HepG2 (cell line): Measurements from ENCODE around the gene TTC31. TPM values are rescaled to one million over a fixed set of nuclear protein-coding genes. Genes with fewer than 3 reads are reported as not detected.

Experiments
- HNRNPLL ChIP-seq: fragments of 200-400 bp; formaldehyde crosslinking; IDR thresholded peaks from 2 replicates; pipeline ENCODE4 v1.6.1; 2017; ENCODE audit warnings: mild to moderate bottlenecking, low read depth, low read length; ENCODE audit not compliant: poor library complexity, severe bottlenecking
- IRX3 ChIP-seq: sonication (generic); formaldehyde crosslinking; IDR thresholded peaks from 2 replicates; pipeline ENCODE4 v1.8.1; 2023; ENCODE audit warnings: mild to moderate bottlenecking, low read depth, missing genetic modification reagents, borderline replicate concordance
- KLF11 ChIP-seq: IDR thresholded peaks from 2 replicates; pipeline ENCODE4 v1.6.1; 2016; ENCODE audit warnings: missing compliant biosample characterization
- RARA ChIP-seq: IDR thresholded peaks from 2 replicates; pipeline ENCODE4 v1.6.1; 2016; ENCODE audit warnings: missing genetic modification reagents, missing compliant biosample characterization
- SATB2 ChIP-seq: sonication (generic); formaldehyde crosslinking; IDR thresholded peaks from 2 replicates; pipeline ENCODE4 v1.5.0; 2020; ENCODE audit warnings: missing genetic modification reagents
- SMAD1 ChIP-seq: sonication (generic); formaldehyde crosslinking; IDR thresholded peaks from 2 replicates; pipeline ENCODE4 v1.4.0; 2020; ENCODE audit warnings: missing genetic modification reagents, low read depth, mild to moderate bottlenecking, borderline replicate concordance
- TBP ChIP-seq: sonication (generic); formaldehyde crosslinking; IDR thresholded peaks from 2 replicates; pipeline ENCODE4 v1.5.0; 2020; ENCODE audit warnings: missing genetic modification reagents
- TCF12 ChIP-seq, 2 experiments: fragments of 450-650 bp in 1 of 2; sonication (generic) in 1 of 2; formaldehyde crosslinking in 1 of 2; IDR thresholded peaks; 2 replicates each; pipeline versions ENCODE4 v1.6.1 to v1.8.0; 2017 to 2022; ENCODE audit warnings: antibody characterized with exemption in 1 of 2, mild to moderate bottlenecking in 1 of 2, missing genetic modification reagents in 1 of 2, moderate library complexity in 1 of 2
- TOPORS ChIP-seq: sonication (generic); formaldehyde crosslinking; IDR thresholded peaks from 2 replicates; pipeline ENCODE4 v1.8.0; 2023; ENCODE audit warnings: mild to moderate bottlenecking, missing genetic modification reagents
- ZNF205 ChIP-seq: IDR thresholded peaks from 2 replicates; pipeline ENCODE4 v1.6.1; 2018; ENCODE audit warnings: missing biosample characterization, missing genetic modification reagents
- ZNF781 ChIP-seq: sonication (generic); formaldehyde crosslinking; IDR thresholded peaks from 2 replicates; pipeline ENCODE4 v1.5.1; 2020; ENCODE audit warnings: borderline replicate concordance, mild to moderate bottlenecking, missing genetic modification reagents; ENCODE audit errors: not compliant biosample characterization
- polyA plus RNA-seq, 8 experiments: library from polyadenylated mRNA; depleted of rRNA in 3 of 8; stranded (reverse) in 7 of 8; unstranded in 1 of 8; fragments of >200 nt; fragmentation: Illumina TruSeq in 4 of 8; extraction: Trizol in 4 of 8; gene quantifications; 2 replicates each; pipeline versions ENCODE4 v1.2.1 to v1.2.3, GENCODE V29; 2011 to 2016; ENCODE audit warnings: low read depth in 4 of 8, missing spikeins in 1 of 8, mixed read lengths in 1 of 8; ENCODE audit not compliant: insufficient read depth in 1 of 8
- total RNA-seq, 5 experiments: library from RNA; depleted of rRNA; stranded (reverse); fragments of >200 nt; fragmentation: Illumina TruSeq; extraction: Trizol; gene quantifications; 2 replicates each; pipeline ENCODE4 v1.2.3, GENCODE V29; 2016; ENCODE audit warnings: low read depth in 1 of 5
- TF ChIP-seq, protein P1 (sequence below): sonication (generic); formaldehyde crosslinking; IDR thresholded peaks from 2 replicates; pipeline ENCODE4 v1.4.0; 2020; ENCODE audit warnings: mild to moderate bottlenecking, missing genetic modification reagents
- TF ChIP-seq, protein P2 (sequence below): sonication (generic); formaldehyde crosslinking; conservative IDR thresholded peaks from 2 replicates; pipeline ENCODE4 v1.8.1; 2023; ENCODE audit warnings: missing genetic modification reagents
- TF ChIP-seq, protein P3 (sequence below): sonication (generic); formaldehyde crosslinking; IDR thresholded peaks from 2 replicates; pipeline ENCODE4 v1.4.0; 2020; ENCODE audit warnings: mild to moderate bottlenecking, missing genetic modification reagents
- TF ChIP-seq, protein P4 (sequence below): IDR thresholded peaks from 2 replicates; pipeline ENCODE4 v1.6.1; 2016; ENCODE audit warnings: low read depth, missing genetic modification reagents, missing compliant biosample characterization

The TTC31 gene
- total and polyA plus RNA-seq, 2 of the 13 experiments (the other 11 are each of a cell fraction or from before 2014, with no cell fraction given), result 28.3 to 39.5 TPM

DNA sequence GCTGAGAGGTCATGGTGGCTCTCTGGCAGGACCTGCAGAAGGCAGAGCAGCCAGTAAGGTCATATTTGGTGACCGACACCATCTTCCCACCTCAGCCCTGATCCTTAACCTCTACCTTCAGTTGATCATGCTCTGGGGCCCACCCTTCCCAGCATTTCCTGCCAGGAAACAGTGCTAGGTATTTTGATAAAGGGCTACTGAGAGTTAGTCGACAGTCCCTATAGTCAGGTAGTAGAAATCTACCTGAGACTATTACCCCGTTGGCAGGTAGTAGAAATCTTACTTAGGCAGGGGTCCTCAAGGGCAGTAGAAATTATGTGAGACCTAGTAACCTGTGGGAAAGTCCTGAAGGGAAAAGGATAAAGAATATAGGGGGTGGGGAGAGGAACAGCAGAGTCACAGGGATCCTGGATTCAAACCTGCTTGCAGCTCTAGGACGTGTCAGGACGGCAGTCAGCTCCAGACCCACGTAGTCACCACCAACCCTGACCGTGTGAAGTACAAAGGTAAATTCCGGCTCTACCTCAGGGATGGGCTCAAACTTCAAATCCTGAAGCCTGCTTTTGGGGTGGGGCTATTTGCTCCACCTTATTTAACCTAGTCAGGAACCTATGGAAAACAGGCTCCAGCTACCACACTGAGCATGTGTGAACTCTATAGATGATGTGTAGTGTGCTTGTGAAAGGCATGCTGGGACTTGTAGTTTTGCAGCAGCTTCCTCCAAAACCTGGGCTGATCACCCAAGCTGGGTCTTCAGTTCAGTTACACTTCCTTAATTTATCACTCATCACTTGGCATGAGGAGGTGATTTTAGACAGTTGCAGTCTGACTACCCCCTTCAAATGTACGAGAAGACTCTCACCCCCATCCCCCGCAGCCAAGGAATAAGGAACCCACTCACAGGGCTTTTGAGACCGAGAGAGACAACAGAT is 43.1 kb downstream of the TTC31 start, which contains the start of gene DQX1 (continued):
- TF ChIP-seq, protein P1, sequence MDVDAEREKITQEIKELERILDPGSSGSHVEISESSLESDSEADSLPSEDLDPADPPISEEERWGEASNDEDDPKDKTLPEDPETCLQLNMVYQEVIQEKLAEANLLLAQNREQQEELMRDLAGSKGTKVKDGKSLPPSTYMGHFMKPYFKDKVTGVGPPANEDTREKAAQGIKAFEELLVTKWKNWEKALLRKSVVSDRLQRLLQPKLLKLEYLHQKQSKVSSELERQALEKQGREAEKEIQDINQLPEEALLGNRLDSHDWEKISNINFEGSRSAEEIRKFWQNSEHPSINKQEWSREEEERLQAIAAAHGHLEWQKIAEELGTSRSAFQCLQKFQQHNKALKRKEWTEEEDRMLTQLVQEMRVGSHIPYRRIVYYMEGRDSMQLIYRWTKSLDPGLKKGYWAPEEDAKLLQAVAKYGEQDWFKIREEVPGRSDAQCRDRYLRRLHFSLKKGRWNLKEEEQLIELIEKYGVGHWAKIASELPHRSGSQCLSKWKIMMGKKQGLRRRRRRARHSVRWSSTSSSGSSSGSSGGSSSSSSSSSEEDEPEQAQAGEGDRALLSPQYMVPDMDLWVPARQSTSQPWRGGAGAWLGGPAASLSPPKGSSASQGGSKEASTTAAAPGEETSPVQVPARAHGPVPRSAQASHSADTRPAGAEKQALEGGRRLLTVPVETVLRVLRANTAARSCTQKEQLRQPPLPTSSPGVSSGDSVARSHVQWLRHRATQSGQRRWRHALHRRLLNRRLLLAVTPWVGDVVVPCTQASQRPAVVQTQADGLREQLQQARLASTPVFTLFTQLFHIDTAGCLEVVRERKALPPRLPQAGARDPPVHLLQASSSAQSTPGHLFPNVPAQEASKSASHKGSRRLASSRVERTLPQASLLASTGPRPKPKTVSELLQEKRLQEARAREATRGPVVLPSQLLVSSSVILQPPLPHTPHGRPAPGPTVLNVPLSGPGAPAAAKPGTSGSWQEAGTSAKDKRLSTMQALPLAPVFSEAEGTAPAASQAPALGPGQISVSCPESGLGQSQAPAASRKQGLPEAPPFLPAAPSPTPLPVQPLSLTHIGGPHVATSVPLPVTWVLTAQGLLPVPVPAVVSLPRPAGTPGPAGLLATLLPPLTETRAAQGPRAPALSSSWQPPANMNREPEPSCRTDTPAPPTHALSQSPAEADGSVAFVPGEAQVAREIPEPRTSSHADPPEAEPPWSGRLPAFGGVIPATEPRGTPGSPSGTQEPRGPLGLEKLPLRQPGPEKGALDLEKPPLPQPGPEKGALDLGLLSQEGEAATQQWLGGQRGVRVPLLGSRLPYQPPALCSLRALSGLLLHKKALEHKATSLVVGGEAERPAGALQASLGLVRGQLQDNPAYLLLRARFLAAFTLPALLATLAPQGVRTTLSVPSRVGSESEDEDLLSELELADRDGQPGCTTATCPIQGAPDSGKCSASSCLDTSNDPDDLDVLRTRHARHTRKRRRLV (CRISPR knock-in tag), result no peak
- TF ChIP-seq, protein P2, sequence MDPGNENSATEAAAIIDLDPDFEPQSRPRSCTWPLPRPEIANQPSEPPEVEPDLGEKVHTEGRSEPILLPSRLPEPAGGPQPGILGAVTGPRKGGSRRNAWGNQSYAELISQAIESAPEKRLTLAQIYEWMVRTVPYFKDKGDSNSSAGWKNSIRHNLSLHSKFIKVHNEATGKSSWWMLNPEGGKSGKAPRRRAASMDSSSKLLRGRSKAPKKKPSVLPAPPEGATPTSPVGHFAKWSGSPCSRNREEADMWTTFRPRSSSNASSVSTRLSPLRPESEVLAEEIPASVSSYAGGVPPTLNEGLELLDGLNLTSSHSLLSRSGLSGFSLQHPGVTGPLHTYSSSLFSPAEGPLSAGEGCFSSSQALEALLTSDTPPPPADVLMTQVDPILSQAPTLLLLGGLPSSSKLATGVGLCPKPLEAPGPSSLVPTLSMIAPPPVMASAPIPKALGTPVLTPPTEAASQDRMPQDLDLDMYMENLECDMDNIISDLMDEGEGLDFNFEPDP (CRISPR knock-in tag), result no peak
- TF ChIP-seq SMAD1 (0 out of 2 replicates have a peak, but pooled peaks have one; percentile 77), ZNF205 (0 out of 2 replicates have a peak, but pooled peaks have one; percentile 40), TBP (CRISPR knock-in tag) (no peak), TCF12 (IDR thresholded peaks at IDR 0.05) (no peak), TCF12 (CRISPR knock-in tag; IDR thresholded peaks at IDR 0.05) (no peak), SATB2 (no peak), RARA (peak; percentile 54), KLF11 (peak; percentile 32; the same call in 1 of the 2 replicates), IRX3 (CRISPR knock-in tag) (no peak), ZNF781 (CRISPR knock-in tag) (peak; percentile 65), HNRNPLL (no peak), TOPORS (CRISPR knock-in tag) (no peak)
- TF ChIP-seq, protein P3, sequence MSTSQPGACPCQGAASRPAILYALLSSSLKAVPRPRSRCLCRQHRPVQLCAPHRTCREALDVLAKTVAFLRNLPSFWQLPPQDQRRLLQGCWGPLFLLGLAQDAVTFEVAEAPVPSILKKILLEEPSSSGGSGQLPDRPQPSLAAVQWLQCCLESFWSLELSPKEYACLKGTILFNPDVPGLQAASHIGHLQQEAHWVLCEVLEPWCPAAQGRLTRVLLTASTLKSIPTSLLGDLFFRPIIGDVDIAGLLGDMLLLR (CRISPR knock-in tag), result no peak
- TF ChIP-seq, protein P4, sequence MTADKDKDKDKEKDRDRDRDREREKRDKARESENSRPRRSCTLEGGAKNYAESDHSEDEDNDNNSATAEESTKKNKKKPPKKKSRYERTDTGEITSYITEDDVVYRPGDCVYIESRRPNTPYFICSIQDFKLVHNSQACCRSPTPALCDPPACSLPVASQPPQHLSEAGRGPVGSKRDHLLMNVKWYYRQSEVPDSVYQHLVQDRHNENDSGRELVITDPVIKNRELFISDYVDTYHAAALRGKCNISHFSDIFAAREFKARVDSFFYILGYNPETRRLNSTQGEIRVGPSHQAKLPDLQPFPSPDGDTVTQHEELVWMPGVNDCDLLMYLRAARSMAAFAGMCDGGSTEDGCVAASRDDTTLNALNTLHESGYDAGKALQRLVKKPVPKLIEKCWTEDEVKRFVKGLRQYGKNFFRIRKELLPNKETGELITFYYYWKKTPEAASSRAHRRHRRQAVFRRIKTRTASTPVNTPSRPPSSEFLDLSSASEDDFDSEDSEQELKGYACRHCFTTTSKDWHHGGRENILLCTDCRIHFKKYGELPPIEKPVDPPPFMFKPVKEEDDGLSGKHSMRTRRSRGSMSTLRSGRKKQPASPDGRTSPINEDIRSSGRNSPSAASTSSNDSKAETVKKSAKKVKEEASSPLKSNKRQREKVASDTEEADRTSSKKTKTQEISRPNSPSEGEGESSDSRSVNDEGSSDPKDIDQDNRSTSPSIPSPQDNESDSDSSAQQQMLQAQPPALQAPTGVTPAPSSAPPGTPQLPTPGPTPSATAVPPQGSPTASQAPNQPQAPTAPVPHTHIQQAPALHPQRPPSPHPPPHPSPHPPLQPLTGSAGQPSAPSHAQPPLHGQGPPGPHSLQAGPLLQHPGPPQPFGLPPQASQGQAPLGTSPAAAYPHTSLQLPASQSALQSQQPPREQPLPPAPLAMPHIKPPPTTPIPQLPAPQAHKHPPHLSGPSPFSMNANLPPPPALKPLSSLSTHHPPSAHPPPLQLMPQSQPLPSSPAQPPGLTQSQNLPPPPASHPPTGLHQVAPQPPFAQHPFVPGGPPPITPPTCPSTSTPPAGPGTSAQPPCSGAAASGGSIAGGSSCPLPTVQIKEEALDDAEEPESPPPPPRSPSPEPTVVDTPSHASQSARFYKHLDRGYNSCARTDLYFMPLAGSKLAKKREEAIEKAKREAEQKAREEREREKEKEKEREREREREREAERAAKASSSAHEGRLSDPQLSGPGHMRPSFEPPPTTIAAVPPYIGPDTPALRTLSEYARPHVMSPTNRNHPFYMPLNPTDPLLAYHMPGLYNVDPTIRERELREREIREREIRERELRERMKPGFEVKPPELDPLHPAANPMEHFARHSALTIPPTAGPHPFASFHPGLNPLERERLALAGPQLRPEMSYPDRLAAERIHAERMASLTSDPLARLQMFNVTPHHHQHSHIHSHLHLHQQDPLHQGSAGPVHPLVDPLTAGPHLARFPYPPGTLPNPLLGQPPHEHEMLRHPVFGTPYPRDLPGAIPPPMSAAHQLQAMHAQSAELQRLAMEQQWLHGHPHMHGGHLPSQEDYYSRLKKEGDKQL, result peak; percentile 10; the same call in 1 of the 2 replicates
